HG03457 (cell line): ENCODE results near the gene IGSF3.

ENCODE experiments used
- ATAC-seq: cut with Tn5 transposase; IDR thresholded peaks from one replicate; pipeline ENCODE4 v1.9.1; 2021; ENCODE audit warnings: moderate number of reproducible peaks; ENCODE audit not compliant: unreplicated experiment

Gene IGSF3

GRCh38 chr1:116532671-116533428, 134.7 kb downstream of the IGSF3 start:
- ATAC-seq: no peak

DNA sequence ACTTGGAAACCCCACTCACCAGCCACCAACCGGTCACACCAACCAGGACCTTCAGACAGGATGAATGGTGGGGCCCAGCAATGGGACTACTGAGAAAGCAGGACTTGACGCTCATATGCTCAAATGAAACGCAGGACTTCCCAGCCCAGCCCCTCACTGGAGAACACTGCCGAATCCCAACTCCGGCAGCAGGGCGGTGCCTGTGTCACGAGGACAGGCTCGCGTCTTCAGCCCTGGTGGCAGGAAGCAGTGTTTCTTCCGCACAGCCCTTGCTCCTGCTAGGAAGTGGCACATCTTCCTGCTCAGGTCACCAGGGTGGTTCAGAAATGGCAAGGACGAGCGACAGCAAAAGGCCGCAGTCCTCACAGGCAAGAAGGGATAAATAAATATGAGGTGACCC, 135.6 kb downstream of the IGSF3 start:
- no peak for ATAC-seq

- ATAC-seq: no peak
These were observed 137.9 kb downstream of the IGSF3 start for GRCh38 chr1:116529681-116530080.

GRCh38 chr1:116529199-116529631, 138.3 kb downstream of the IGSF3 start:
- ATAC-seq: no peak

DNA sequence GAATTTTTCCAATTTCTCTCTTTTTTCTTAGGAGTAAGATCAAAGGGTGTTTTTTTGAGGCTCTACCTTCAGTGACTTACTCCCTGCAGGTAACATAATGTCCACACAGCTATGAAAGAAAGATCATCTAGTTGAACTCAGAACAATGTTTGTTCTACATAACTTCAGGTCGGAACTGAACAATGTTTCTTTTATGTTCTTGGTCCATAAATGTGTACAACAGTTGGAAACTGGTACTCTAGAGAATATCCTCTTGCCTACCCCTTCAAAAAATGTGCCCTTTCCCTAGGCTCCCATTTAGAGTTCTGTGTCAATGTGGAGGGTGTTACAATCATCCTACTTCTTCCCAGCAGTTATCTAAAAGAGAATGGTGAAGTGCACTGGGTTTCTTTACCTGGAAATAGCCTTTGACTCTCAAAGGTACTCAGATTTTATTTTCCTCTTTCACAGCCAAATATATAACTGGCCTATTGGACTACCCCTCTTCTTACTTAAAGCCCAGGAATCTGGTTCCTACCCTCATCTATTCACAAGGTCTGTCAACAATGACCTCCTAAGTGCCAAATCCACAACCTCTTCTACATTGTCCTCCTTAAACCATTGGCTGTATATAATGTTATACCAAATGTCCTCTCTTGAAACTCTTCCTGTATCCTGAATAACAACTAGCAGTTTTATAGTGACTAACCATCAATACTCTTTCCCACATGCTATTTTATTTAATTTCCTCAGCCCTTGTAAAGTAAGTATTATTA, 139.0 kb downstream of the IGSF3 start:
- ATAC-seq: no peak

GRCh38 chr1:116525440-116525839, 142.1 kb downstream of the IGSF3 start:
- no peak for ATAC-seq
